Superior temporal gyrus (tissue), 1 donor: ENCODE results near the gene LYZL6.
"Not testable (repeated sequence)": the region's sequence is repeated elsewhere in the genome, so short reads cannot be mapped to it uniquely, and the experiment has no call there.

Experiments
- DNase-seq: peaks from one replicate; pipeline ENCODE4 v3.0.0-alpha.2; 2016; ENCODE audit errors: extremely low spot score

The LYZL6 gene

GRCh38 chr17:35947156-35947585, 3.7 kb upstream of the LYZL6 start:
- no peak for DNase-seq

- no peak for DNase-seq
Observed at GRCh38 chr17:35944151-35944550, 638 bp upstream of the LYZL6 start.

GRCh38 chr17:35942588-35943186, 826 bp downstream of the LYZL6 start:
- no peak for DNase-seq

- not testable (repeated sequence) for DNase-seq
Observed at GRCh38 chr17:35938492-35938891, 5.0 kb downstream of the LYZL6 start.

GRCh38 chr17:35936063-35936462, 7.5 kb downstream of the LYZL6 start:
- no peak for DNase-seq

GRCh38 chr17:35934760-35935159, 8.8 kb downstream of the LYZL6 start:
- DNase-seq = no peak

GRCh38 chr17:35932586-35932985, 10.9 kb downstream of the LYZL6 start:
- no peak for DNase-seq

GRCh38 chr17:35931794-35932425, 11.6 kb downstream of the LYZL6 start:
- DNase-seq = no peak

GRCh38 chr17:35930211-35931065, 13.1 kb downstream of the LYZL6 start, which contains the start of gene RDM1:
Gene RDM1, minus strand, starts transcription at chr17:35930773. Its CDS starts 46 bp downstream, at chr17:35930727.
- peak; percentile 31 for DNase-seq

- no peak for DNase-seq
Observed at GRCh38 chr17:35927714-35928113, 15.8 kb downstream of the LYZL6 start.

- no peak for DNase-seq
Observed at GRCh38 chr17:35923609-35924114, 19.9 kb downstream of the LYZL6 start.

GRCh38 chr17:35920229-35920628, 23.3 kb downstream of the LYZL6 start:
- DNase-seq = no peak

GRCh38 chr17:35918665-35919064, 24.8 kb downstream of the LYZL6 start:
- DNase-seq = no peak

GRCh38 chr17:35917519-35918213, 25.8 kb downstream of the LYZL6 start:
- DNase-seq = no peak

GRCh38 chr17:35915153-35915964, 28.2 kb downstream of the LYZL6 start:
- DNase-seq = no peak

- no peak for DNase-seq
Observed at GRCh38 chr17:35914354-35914753, 29.2 kb downstream of the LYZL6 start.

- DNase-seq = no peak
Observed at GRCh38 chr17:35913609-35914008, 29.9 kb downstream of the LYZL6 start.

GRCh38 chr17:35912942-35913341, 30.6 kb downstream of the LYZL6 start:
- no peak for DNase-seq

- no peak for DNase-seq
Observed at GRCh38 chr17:35912339-35912912, 31.1 kb downstream of the LYZL6 start.

GRCh38 chr17:35909408-35909807, 34.1 kb downstream of the LYZL6 start:
- no peak for DNase-seq

GRCh38 chr17:35907691-35908090, 35.8 kb downstream of the LYZL6 start:
- DNase-seq = no peak
